K562 (cell line): ENCODE data around the gene B4GALT5. TPM values are rescaled to one million over a fixed set of nuclear protein-coding genes. Genes with fewer than 3 reads are reported as not detected.

Experiments used
- ARID3A ChIP-seq: IDR thresholded peaks from 2 replicates; pipeline ENCODE4 v1.6.1; 2012; ENCODE audit warnings: low read depth, low read length, improper control_type of control experiment, borderline replicate concordance
- BRD9 ChIP-seq: fragments of 450-650 bp; IDR thresholded peaks from 2 replicates; pipeline ENCODE4 v1.6.1; 2018; ENCODE audit warnings: low read depth; ENCODE audit not compliant: partially characterized antibody
- CLOCK ChIP-seq: fragments of 250-450 bp; sonication (Bioruptor Pico); IDR thresholded peaks from 2 replicates; pipeline ENCODE4 v1.4.0; 2020; ENCODE audit warnings: mild to moderate bottlenecking, moderate library complexity, borderline replicate concordance
- GTF3C2 ChIP-seq: IDR thresholded peaks from 3 replicates; pipeline ENCODE4 v1.6.1; 2011; ENCODE audit warnings: borderline replicate concordance, mild to moderate bottlenecking, moderate library complexity; ENCODE audit not compliant: insufficient read length; ENCODE audit errors: extremely low read depth
- ILF3 ChIP-seq: fragments of 450-650 bp; IDR thresholded peaks from 2 replicates; pipeline ENCODE4 v1.6.1; 2018; ENCODE audit warnings: antibody characterized with exemption, mild to moderate bottlenecking, moderate library complexity, borderline replicate concordance
- MAZ ChIP-seq, 2 experiments: fragments of 450-650 bp in 1 of 2; sonication (generic) in 1 of 2; formaldehyde crosslinking; IDR thresholded peaks in 1 of 2; conservative IDR thresholded peaks in 1 of 2; 2 replicates each; pipeline versions ENCODE4 v1.4.0 to v1.5.0; 2020; ENCODE audit warnings: mild to moderate bottlenecking in 1 of 2, missing genetic modification reagents in 1 of 2
- MTF1 ChIP-seq: fragments of 250-450 bp; sonication (Bioruptor Pico); IDR thresholded peaks from 2 replicates; pipeline ENCODE4 v1.9.0; 2021; ENCODE audit warnings: moderate library complexity, mild to moderate bottlenecking, inconsistent platforms, borderline replicate concordance
- NFXL1 ChIP-seq: fragments of 450-650 bp; formaldehyde crosslinking; IDR thresholded peaks from 2 replicates; pipeline ENCODE4 v1.4.0; 2021; ENCODE audit warnings: mild to moderate bottlenecking
- PHF21A ChIP-seq: fragments of 450-650 bp; IDR thresholded peaks from 2 replicates; pipeline ENCODE4 v1.6.1; 2017; ENCODE audit warnings: low read depth, borderline replicate concordance
- RBM34 ChIP-seq: fragments of 200-400 bp; formaldehyde crosslinking; IDR thresholded peaks from 2 replicates; pipeline ENCODE4 v1.6.1; 2018; ENCODE audit warnings: low read length, borderline replicate concordance; ENCODE audit not compliant: insufficient read depth
- SNRNP70 ChIP-seq: fragments of 200-400 bp; formaldehyde crosslinking; optimal IDR thresholded peaks from 2 replicates; pipeline ENCODE3; 2017; ENCODE audit warnings: low read depth, low read length
- SREBF1 ChIP-seq: fragments of 150-350 bp; IDR thresholded peaks from 2 replicates; pipeline ENCODE4 v1.6.1; 2014; ENCODE audit warnings: antibody characterized with exemption, low read depth, low read length, borderline replicate concordance
- TAL1 ChIP-seq: fragments of 450-650 bp; IDR thresholded peaks from 2 replicates; pipeline ENCODE4 v1.6.1; 2016; ENCODE audit warnings: mild to moderate bottlenecking
- THRB ChIP-seq: fragments of 450-650 bp; formaldehyde crosslinking; conservative IDR thresholded peaks from 2 replicates; pipeline ENCODE4 v1.4.0; 2022; ENCODE audit warnings: mild to moderate bottlenecking, missing genetic modification characterization
- ZNF311 ChIP-seq: fragments of 250-450 bp; sonication (Bioruptor Pico); IDR thresholded peaks from 2 replicates; pipeline ENCODE4 v1.4.0; 2020; ENCODE audit warnings: mild to moderate bottlenecking, moderate library complexity
- ZNF316 ChIP-seq: fragments of 450-650 bp; IDR thresholded peaks from 2 replicates; pipeline ENCODE4 v1.6.1; 2016
- ZNF444 ChIP-seq: fragments of 250-450 bp; sonication (Bioruptor Pico); IDR thresholded peaks from 2 replicates; pipeline ENCODE4 v1.4.0; 2020; ENCODE audit warnings: mild to moderate bottlenecking, moderate library complexity
- polyA plus RNA-seq, 8 experiments: library from polyadenylated mRNA; depleted of rRNA in 4 of 8; stranded (reverse) in 5 of 8; unstranded in 3 of 8; fragments of >200 nt; fragmentation: Nextera tagmentation in 2 of 8; fragmentation: Illumina TruSeq in 1 of 8; extraction: Ambion mirVana in 2 of 8; extraction: Trizol in 1 of 8; gene quantifications; 2 replicates each; pipeline versions ENCODE4 v1.2.1 to v1.2.3, GENCODE V29; 2011 to 2014; ENCODE audit warnings: inconsistent platforms in 1 of 8, missing spikeins in 1 of 8
- total RNA-seq, 7 experiments: library from RNA; depleted of rRNA in 6 of 7; stranded (reverse); fragments of >200 nt in 6 of 7; fragmentation: Illumina TruSeq in 2 of 7; extraction: Trizol in 2 of 7; gene quantifications; 2 replicates each; pipeline versions ENCODE4 v1.2.1 to v1.2.3, GENCODE V29; 2011 to 2021; ENCODE audit warnings: low replicate concordance in 1 of 7

B4GALT5 gene
- total and polyA plus RNA-seq, 9 of the 15 experiments (the other 6 are each of a cell fraction or from before 2014, with no cell fraction given): 8.5 to 32.6 (median 23.4) TPM

GRCh38 chr20:49610691-49611538 is 102.8 kb downstream of the B4GALT5 start (continued):
- TF ChIP-seq GTF3C2 (no peak), PHF21A (no peak), TAL1 (no peak), BRD9 (no peak), MTF1 (CRISPR knock-in tag) (no peak), CLOCK (CRISPR knock-in tag) (no peak), SNRNP70 (no peak), ZNF316 (no peak), ARID3A (no peak), ILF3 (no peak), ZNF311 (no peak), SREBF1 (no peak), THRB (no peak), NFXL1 (CRISPR knock-in tag) (no peak), ZNF444 (CRISPR knock-in tag) (no peak), MAZ (CRISPR knock-in tag; conservative IDR thresholded peaks at IDR 0.05 in 1 of 2, IDR thresholded peaks at IDR 0.05 in 1 of 2) (peak; percentile 61 to 90), RBM34 (no peak)
